ENCODE measurements around the gene GRB2. TPM values are rescaled to one million over a fixed set of nuclear protein-coding genes. Genes with fewer than 3 reads are reported as not detected.

GRB2 gene
- total RNA-seq, 1 donor from 2014 or later, result 59.1 TPM

GRCh38 chr17:75271955-75272847 is 133.3 kb downstream of the GRB2 start:
- DNase-seq (ENCODE audit: extremely low spot score, unreplicated experiment), result no peak
- no peak for TF ChIP-seq CTCF (IDR thresholded peaks at IDR 0.05)
- no peak overlapping the region for H3K27ac Mint-ChIP-seq (ENCODE audit: unreplicated experiment)
- H3K27me3 Mint-ChIP-seq (ENCODE audit: unreplicated experiment), result no peaks in the 10 kb centered on the region
- H3K9me3 Mint-ChIP-seq (ENCODE audit: unreplicated experiment), result no peaks in the 10 kb centered on the region
- H3K36me3 Mint-ChIP-seq (ENCODE audit: unreplicated experiment), result no peaks in the 10 kb centered on the region
- H3K4me1 Mint-ChIP-seq (ENCODE audit: unreplicated experiment), result peaks cover 18% of the 10 kb centered on the region
- peak overlapping the region; percentile 77 for H3K4me3 Mint-ChIP-seq (ENCODE audit: unreplicated experiment)

- no peak overlapping the region for H3K27ac Mint-ChIP-seq (ENCODE audit: unreplicated experiment)
- H3K4me3 Mint-ChIP-seq (ENCODE audit: unreplicated experiment), result peak overlapping the region; percentile 77
- DNase-seq (ENCODE audit: extremely low spot score, unreplicated experiment), result peak; percentile 94
- H3K27me3 Mint-ChIP-seq (ENCODE audit: unreplicated experiment), result no peaks in the 10 kb centered on the region
- no peaks in the 10 kb centered on the region for H3K9me3 Mint-ChIP-seq (ENCODE audit: unreplicated experiment)
- peak; percentile 80 for TF ChIP-seq CTCF (IDR thresholded peaks at IDR 0.05)
- H3K36me3 Mint-ChIP-seq (ENCODE audit: unreplicated experiment), result peaks cover 2% of the 10 kb centered on the region
- peaks cover 16% of the 10 kb centered on the region for H3K4me1 Mint-ChIP-seq (ENCODE audit: unreplicated experiment)
Measured at GRCh38 chr17:75271233-75271954, 134.1 kb downstream of the GRB2 start.

- H3K27ac Mint-ChIP-seq (ENCODE audit: unreplicated experiment), result peak within 1 kb of the TSS; percentile 84
- H3K27me3 Mint-ChIP-seq (ENCODE audit: unreplicated experiment), result no peaks in the 10 kb centered on the region
Measured at GRCh38 chr17:75270966-75271232, 134.6 kb downstream of the GRB2 start, which contains the start of gene MIF4GD. MIF4GD (minus strand) TSS chr17:75271231; CDS start chr17:75270195, 1,036 bp downstream.

GRCh38 chr17:75270218-75270965 is 135.1 kb downstream of the GRB2 start:
- Mint-ChIP-seq H3K4me3 (ENCODE audit: unreplicated experiment) (peak overlapping the region; percentile 81), H3K27ac (ENCODE audit: unreplicated experiment) (peak overlapping the region; percentile 84), H3K4me1 (ENCODE audit: unreplicated experiment) (peaks cover 16% of the 10 kb centered on the region), H3K36me3 (ENCODE audit: unreplicated experiment) (peaks cover 8% of the 10 kb centered on the region), H3K27me3 (ENCODE audit: unreplicated experiment) (no peaks in the 10 kb centered on the region), H3K9me3 (ENCODE audit: unreplicated experiment) (no peaks in the 10 kb centered on the region)
- peak; percentile 89 for DNase-seq (ENCODE audit: extremely low spot score, unreplicated experiment)
- TF ChIP-seq CTCF (IDR thresholded peaks at IDR 0.05), result peak; percentile 41

More at GRCh38 chr17:75270966-75271232, 134.6 kb downstream of the GRB2 start, which contains the start of gene MIF4GD:
- peak within 1 kb of the TSS; percentile 81 for H3K4me3 Mint-ChIP-seq (ENCODE audit: unreplicated experiment)
- no peaks in the 10 kb centered on the region for H3K9me3 Mint-ChIP-seq (ENCODE audit: unreplicated experiment)
- H3K36me3 Mint-ChIP-seq (ENCODE audit: unreplicated experiment), result peaks cover 5% of the 10 kb centered on the region
- TF ChIP-seq CTCF (IDR thresholded peaks at IDR 0.05), result no peak
- DNase-seq (ENCODE audit: extremely low spot score, unreplicated experiment), result no peak
- peaks cover 16% of the 10 kb centered on the region for H3K4me1 Mint-ChIP-seq (ENCODE audit: unreplicated experiment)

Data from osteocyte (in vitro differentiated cells).